K562 (cell line): Measurements from ENCODE around the gene RNF2. TPM values are rescaled to one million over a fixed set of nuclear protein-coding genes. Genes with fewer than 3 reads are reported as not detected.

ENCODE experiments used
- ATAC-seq: fragments of 200-7000 bp; cut with Tn5 transposase; 3 replicates; pipeline ENCODE4 v1.9.1; 2020; ENCODE audit warnings: moderate library complexity
- BruUV-seq: library from RNA; stranded (reverse); fragments of 400-500 nt; replicated peaks from 2 replicates; lab custom pipeline; 2021; lab: Mats Ljungman, UMichigan
- CTCF ChIA-PET: fragments of 300-600 bp; formaldehyde crosslinking; extraction: SDS; loops from one replicate; lab custom pipeline; 2021; ENCODE audit warnings: low intra/inter-chr PET ratio; lab: Yijun Ruan, JAX
- POLR2A ChIA-PET: fragments of 300-600, 350-650 bp; sonication (Branson Sonifier 250); formaldehyde crosslinking; extraction: SDS; loops from one replicate; lab custom pipeline; 2021; ENCODE audit warnings: antibody characterized with exemption, inconsistent platforms; lab: Yijun Ruan, JAX
- DNase-seq, 4 experiments: peaks; one replicate each; pipeline versions ENCODE4 v3.0.0 to v3.0.0-alpha.2; 2011 to 2018; ENCODE audit warnings: low spot score in 3 of 4, mixed read lengths in 3 of 4; ENCODE audit errors: extremely low read depth in 1 of 4
- FAIRE-seq: peaks from 2 replicates; lab custom pipeline; 2011; peaks lifted over from hg19 to GRCh38; lab: Jason Lieb, UNC
- H2AFZ ChIP-seq: 2 replicates; pipeline ENCODE4 v1.6.0; 2011; ENCODE audit warnings: low read depth, low read length, control low read depth, inconsistent platforms
- H3K27ac ChIP-seq: fragments of 200-600 bp; 3 replicates; pipeline ENCODE4 v1.8.0; 2011; ENCODE audit warnings: low read depth, mild to moderate bottlenecking, control low read depth, inconsistent platforms, low read length, moderate library complexity, mixed read lengths; ENCODE audit errors: extremely low read depth
- H3K27me3 ChIP-seq, 2 experiments: fragments of 300-600 bp in 1 of 2; 2 replicates in 1 of 2; 3 replicates in 1 of 2; pipeline versions ENCODE4 v1.6.0 to v1.8.0; 2011; ENCODE audit warnings: inconsistent platforms in 2 of 2, low read length in 2 of 2, mild to moderate bottlenecking in 1 of 2, mixed read lengths in 1 of 2, moderate library complexity in 1 of 2; ENCODE audit not compliant: control insufficient read depth in 2 of 2, insufficient read depth in 2 of 2
- H3K36me3 ChIP-seq: fragments of 300-600 bp; 3 replicates; pipeline ENCODE4 v1.8.0; 2011; ENCODE audit warnings: mild to moderate bottlenecking, low read length, inconsistent platforms; ENCODE audit not compliant: control insufficient read depth, insufficient read depth
- H3K4me1 ChIP-seq, 2 experiments: fragments of 200-600 bp in 1 of 2; replicated peaks in 1 of 2; 2 replicates in 1 of 2; 3 replicates in 1 of 2; pipeline versions ENCODE4 v1.5.1 to v1.8.0; 2011; ENCODE audit warnings: inconsistent platforms in 2 of 2, low read length in 2 of 2, mild to moderate bottlenecking in 1 of 2, mixed read lengths in 1 of 2, moderate library complexity in 1 of 2; ENCODE audit not compliant: control insufficient read depth in 2 of 2, insufficient read depth in 2 of 2
- H3K4me2 ChIP-seq: 2 replicates; pipeline ENCODE4 v1.6.1; 2011; ENCODE audit warnings: low read length, control low read depth, inconsistent platforms, mixed read lengths; ENCODE audit not compliant: insufficient read depth
- H3K4me3 ChIP-seq: fragments of 200-600 bp; sonication (generic), shearing (Covaris generic); 2 replicates; pipeline ENCODE4 v1.5.1; 2016; ENCODE audit warnings: control low read depth, inconsistent platforms
- H3K79me2 ChIP-seq: fragments of 200-600 bp; 3 replicates; pipeline ENCODE4 v1.8.0; 2011; ENCODE audit warnings: low read length, inconsistent platforms; ENCODE audit not compliant: control insufficient read depth, insufficient read depth
- H3K9ac ChIP-seq, 2 experiments: 2 replicates each; pipeline versions ENCODE4 v1.6.0 to v1.6.1; 2011; ENCODE audit warnings: low read depth in 2 of 2, low read length in 2 of 2, control low read depth in 1 of 2, inconsistent platforms in 1 of 2, mild to moderate bottlenecking in 1 of 2, mixed read lengths in 1 of 2; ENCODE audit not compliant: insufficient read depth in 1 of 2
- H3K9me1 ChIP-seq: one replicate; pipeline ENCODE4 v1.6.0; 2011; ENCODE audit warnings: inconsistent platforms, mild to moderate bottlenecking, low read length, moderate library complexity; ENCODE audit not compliant: control insufficient read depth, insufficient read depth
- H3K9me3 ChIP-seq: replicated peaks from 2 replicates; pipeline ENCODE4 v1.5.1; 2011; ENCODE audit warnings: low read depth, low read length, inconsistent platforms; ENCODE audit not compliant: control insufficient read depth, insufficient read depth
- H4K20me1 ChIP-seq: replicated peaks from 2 replicates; pipeline ENCODE4 v1.6.1; 2011; ENCODE audit warnings: low read length, inconsistent platforms, mixed read lengths; ENCODE audit not compliant: control insufficient read depth, insufficient read depth
- BRF2 ChIP-seq: IDR thresholded peaks from 3 replicates; pipeline ENCODE4 v1.6.1; 2011; ENCODE audit warnings: borderline replicate concordance, mild to moderate bottlenecking; ENCODE audit not compliant: insufficient read length, insufficient read depth
- CBFA2T3 ChIP-seq: fragments of 450-650 bp; IDR thresholded peaks from 2 replicates; pipeline ENCODE4 v1.6.1; 2017
- CTBP1 ChIP-seq: fragments of 450-650 bp; IDR thresholded peaks from 2 replicates; pipeline ENCODE4 v1.6.1; 2016; ENCODE audit warnings: borderline replicate concordance
- HNRNPK ChIP-seq: fragments of 200-400 bp; formaldehyde crosslinking; IDR thresholded peaks from one replicate; pipeline ENCODE4 v1.6.1; 2018; ENCODE audit warnings: mild to moderate bottlenecking, low read depth, low read length; ENCODE audit not compliant: poor library complexity, severe bottlenecking
- KAT2B ChIP-seq: IDR thresholded peaks from one replicate; pipeline ENCODE4 v1.6.1; 2012; ENCODE audit warnings: low read depth, mild to moderate bottlenecking, control low read depth, inconsistent platforms, low read length, moderate library complexity
- MECOM ChIP-seq: fragments of 250-450 bp; sonication (Bioruptor Pico); IDR thresholded peaks from 2 replicates; pipeline ENCODE4 v1.8.0; 2022; ENCODE audit warnings: inconsistent platforms
- MEF2D ChIP-seq: conservative IDR thresholded peaks from 2 replicates; pipeline ENCODE4 v1.6.1; 2016; ENCODE audit warnings: low read depth, missing genetic modification characterization, missing compliant biosample characterization
- RBFOX2 ChIP-seq: fragments of 200-400 bp; formaldehyde crosslinking; IDR thresholded peaks from 2 replicates; pipeline ENCODE4 v1.6.1; 2017; ENCODE audit warnings: low read depth, mild to moderate bottlenecking, low read length, moderate library complexity
- RREB1 ChIP-seq: fragments of 250-450 bp; sonication (Bioruptor Pico); IDR thresholded peaks from 2 replicates; pipeline ENCODE4 v1.4.0; 2020
- ZNF212 ChIP-seq: fragments of 450-650 bp; formaldehyde crosslinking; IDR thresholded peaks from 2 replicates; pipeline ENCODE4 v1.4.0; 2020; ENCODE audit warnings: mild to moderate bottlenecking
- in situ Hi-C: fragments of 300-500 bp; cut with MboI; formaldehyde crosslinking; loops from 4 replicates; pipeline ENCODE4 v1.15.0; 2018; ENCODE audit warnings: inconsistent platforms, mixed read lengths
- intact Hi-C: fragments of 100-400 bp; cut with micrococcal nuclease; formaldehyde crosslinking; loops from 2 replicates; pipeline ENCODE4 v1.14.2; 2022
- polyA plus RNA-seq, 8 experiments: library from polyadenylated mRNA; depleted of rRNA in 4 of 8; stranded (reverse) in 5 of 8; unstranded in 3 of 8; fragments of >200 nt; fragmentation: Nextera tagmentation in 2 of 8; fragmentation: Illumina TruSeq in 1 of 8; extraction: Ambion mirVana in 2 of 8; extraction: Trizol in 1 of 8; gene quantifications; 2 replicates each; pipeline versions ENCODE4 v1.2.1 to v1.2.3, GENCODE V29; 2011 to 2014; ENCODE audit warnings: inconsistent platforms in 1 of 8, missing spikeins in 1 of 8
- total RNA-seq, 7 experiments: library from RNA; depleted of rRNA in 6 of 7; stranded (reverse); fragments of >200 nt in 6 of 7; fragmentation: Illumina TruSeq in 2 of 7; extraction: Trizol in 2 of 7; gene quantifications; 2 replicates each; pipeline versions ENCODE4 v1.2.1 to v1.2.3, GENCODE V29; 2011 to 2021; ENCODE audit warnings: low replicate concordance in 1 of 7

RNF2 gene
- total and polyA plus RNA-seq, 9 of the 15 experiments (the other 6 are each of a cell fraction or from before 2014, with no cell fraction given) = 7.1 to 66.5 (median 32.9) TPM

GRCh38 chr1:185010361-185010760 lies 35.0 kb upstream of the RNF2 start:
- Histone ChIP-seq H3K4me2 (no peak overlapping the region), H3K9me3 (no peaks in the 10 kb centered on the region; the same call in 1 of the 2 replicates), H2AFZ (no peak overlapping the region), H3K36me3 (no peaks in the 10 kb centered on the region), H3K27ac (no peak overlapping the region), H3K9me1 (no peaks in the 10 kb centered on the region), H3K4me1 (peaks cover 0 to 4% of the 10 kb centered on the region in 2 experiments; a peak in 1 of 5 replicates), H3K9ac (no peak overlapping the region), H4K20me1 (no peaks in the 10 kb centered on the region), H3K79me2 (no peaks in the 10 kb centered on the region), H3K27me3 (no peaks in the 10 kb centered on the region), H3K4me3 (no peak overlapping the region)
- TF ChIP-seq RBFOX2 (no peak), CTBP1 (no peak), CBFA2T3 (no peak), HNRNPK (no peak), MEF2D (tag) (no peak), MECOM (no peak), KAT2B (no peak), ZNF212 (CRISPR knock-in tag) (no peak), RREB1 (CRISPR knock-in tag) (no peak), BRF2 (no peak)
- ATAC-seq (no peak), FAIRE-seq (no peak), DNase-seq (no peak)
- in situ Hi-C loops = no loop called here
- POLR2A ChIA-PET = interaction anchor here (0.7 kb wide), 1 partner anchor 9 kb away, joined by 3 read pairs; no protein-coding TSS in a partner anchor
- intact Hi-C loops = no loop called here
- no TSS peak for BruUV-seq
- CTCF ChIA-PET = interaction anchor here (0.5 kb wide), 1 partner anchor 158 kb away, joined by 3 read pairs; no protein-coding TSS in a partner anchor
